ENCODE measurements around the gene PCDH12. TPM values are rescaled to one million over a fixed set of nuclear protein-coding genes. Genes with fewer than 3 reads are reported as not detected.

PCDH12 gene
- polyA plus RNA-seq, 3 donors from 2014 or later: 0.17 to 0.18 TPM; not detected in 1

- Mint-ChIP-seq H3K36me3 (peaks cover 0 to 3% (median 0%) of the 10 kb centered on the region in 3 donors), H3K27ac (peak overlapping the region; percentile 68 to 94 (median 88)), H3K27me3 (ENCODE audit: low read depth in 3 of 3) (peaks cover 0 to 2% (median 2%) of the 10 kb centered on the region in 3 donors), H3K4me3 (peak overlapping the region; percentile 69 to 83 (median 78)), H3K9me3 (no peaks in the 10 kb centered on the region), H3K4me1 (peaks cover 46 to 55% of the 10 kb centered on the region in 2 donors)
- DNase-seq: peak; percentile 84 to 89 (median 87)
Observed at GRCh38 chr5:141960449-141961323, 2.7 kb upstream of the PCDH12 start.

- no peak for DNase-seq
- peaks cover 0 to 3% (median 0%) of the 10 kb centered on the region in 3 donors for H3K36me3 Mint-ChIP-seq
- peak overlapping the region in 5 of 6 donors; percentile 55 to 94 (median 70) for H3K27ac Mint-ChIP-seq
- no peak overlapping the region for H3K4me3 Mint-ChIP-seq
- H3K27me3 Mint-ChIP-seq (ENCODE audit: low read depth in 3 of 3): peaks cover 0 to 2% (median 2%) of the 10 kb centered on the region in 3 donors
- H3K9me3 Mint-ChIP-seq: no peaks in the 10 kb centered on the region
- H3K4me1 Mint-ChIP-seq: peaks cover 46 to 55% of the 10 kb centered on the region in 2 donors
Observed at GRCh38 chr5:141960018-141960417, 2.0 kb upstream of the PCDH12 start.

- peak overlapping the region in 2 of 6 donors; percentile 2 to 14 for H3K27ac Mint-ChIP-seq
Observed at GRCh38 chr5:141958546-141959172, 657 bp upstream of the PCDH12 start.

GRCh38 chr5:141957367-141957996 is 520 bp downstream of the PCDH12 start:
- DNase-seq: no peak

More at GRCh38 chr5:141958546-141959172, 657 bp upstream of the PCDH12 start:
- Mint-ChIP-seq H3K4me3 (peak overlapping the region in 1 of 5 donors; percentile 4), H3K4me1 (peaks cover 46 to 55% of the 10 kb centered on the region in 2 donors), H3K9me3 (no peaks in the 10 kb centered on the region), H3K27me3 (ENCODE audit: low read depth in 3 of 3) (peaks cover 0 to 2% (median 2%) of the 10 kb centered on the region in 3 donors), H3K36me3 (peaks cover 0 to 3% (median 0%) of the 10 kb centered on the region in 3 donors)
- no peak for DNase-seq

GRCh38 chr5:141954194-141954593 is 3.8 kb downstream of the PCDH12 start:
- H3K4me3 Mint-ChIP-seq: no peak overlapping the region
- no peak for DNase-seq
- H3K36me3 Mint-ChIP-seq: peaks cover 0 to 3% (median 0%) of the 10 kb centered on the region in 3 donors
- peaks cover 20 to 26% of the 10 kb centered on the region in 2 donors for H3K4me1 Mint-ChIP-seq
- no peaks in the 10 kb centered on the region for H3K9me3 Mint-ChIP-seq
- peaks cover 0 to 6% (median 2%) of the 10 kb centered on the region in 3 donors for H3K27me3 Mint-ChIP-seq (ENCODE audit: low read depth in 3 of 3)
- peak overlapping the region in 1 of 6 donors; percentile 6 for H3K27ac Mint-ChIP-seq

More at GRCh38 chr5:141957367-141957996, 520 bp downstream of the PCDH12 start:
- Mint-ChIP-seq H3K36me3 (peaks cover 0 to 3% (median 0%) of the 10 kb centered on the region in 3 donors), H3K27me3 (ENCODE audit: low read depth in 3 of 3) (peaks cover 0 to 2% (median 2%) of the 10 kb centered on the region in 3 donors), H3K4me1 (peaks cover 46 to 49% of the 10 kb centered on the region in 2 donors), H3K27ac (no peak overlapping the region), H3K4me3 (no peak overlapping the region), H3K9me3 (no peaks in the 10 kb centered on the region)

- Mint-ChIP-seq H3K9me3 (no peaks in the 10 kb centered on the region), H3K4me3 (no peak overlapping the region), H3K27me3 (ENCODE audit: low read depth in 3 of 3) (peaks cover 2 to 6% (median 4%) of the 10 kb centered on the region in 3 donors), H3K27ac (peak overlapping the region in 1 of 6 donors; percentile 44), H3K4me1 (peaks cover 2 to 8% of the 10 kb centered on the region in 2 donors), H3K36me3 (peaks cover 0 to 3% (median 0%) of the 10 kb centered on the region in 3 donors)
- DNase-seq: no peak
Observed at GRCh38 chr5:141952020-141952419, 6.0 kb downstream of the PCDH12 start.

- H3K4me1 Mint-ChIP-seq: peaks cover 0 to 8% of the 10 kb centered on the region in 2 donors
- no peaks in the 10 kb centered on the region for H3K9me3 Mint-ChIP-seq
- no peak overlapping the region for H3K27ac Mint-ChIP-seq
- peaks cover 0 to 2% (median 0%) of the 10 kb centered on the region in 3 donors for H3K36me3 Mint-ChIP-seq
- H3K27me3 Mint-ChIP-seq (ENCODE audit: low read depth in 3 of 3): peaks cover 2 to 6% (median 4%) of the 10 kb centered on the region in 3 donors
- DNase-seq: no peak
- H3K4me3 Mint-ChIP-seq: no peak overlapping the region
Observed at GRCh38 chr5:141951332-141951781, 6.6 kb downstream of the PCDH12 start.

GRCh38 chr5:141950207-141951005 is 7.6 kb downstream of the PCDH12 start:
- no peaks in the 10 kb centered on the region for H3K36me3 Mint-ChIP-seq

GRCh38 chr5:141949511-141949910 is 8.5 kb downstream of the PCDH12 start:
- Mint-ChIP-seq H3K9me3 (no peaks in the 10 kb centered on the region), H3K4me1 (peaks cover 0 to 8% of the 10 kb centered on the region in 2 donors)

More at GRCh38 chr5:141950207-141951005, 7.6 kb downstream of the PCDH12 start:
- no peak overlapping the region for H3K27ac Mint-ChIP-seq
- no peak overlapping the region for H3K4me3 Mint-ChIP-seq
- peaks cover 0 to 8% of the 10 kb centered on the region in 2 donors for H3K4me1 Mint-ChIP-seq
- no peak for DNase-seq
- H3K9me3 Mint-ChIP-seq: no peaks in the 10 kb centered on the region
- H3K27me3 Mint-ChIP-seq (ENCODE audit: low read depth in 3 of 3): peaks cover 2 to 6% (median 4%) of the 10 kb centered on the region in 3 donors

GRCh38 chr5:141948812-141949211 is 9.2 kb downstream of the PCDH12 start:
- no peak for DNase-seq
- Mint-ChIP-seq H3K9me3 (no peaks in the 10 kb centered on the region), H3K4me1 (peaks cover 0 to 9% of the 10 kb centered on the region in 2 donors), H3K27me3 (ENCODE audit: low read depth in 3 of 3) (peaks cover 2 to 6% (median 4%) of the 10 kb centered on the region in 3 donors), H3K4me3 (no peak overlapping the region), H3K36me3 (no peaks in the 10 kb centered on the region), H3K27ac (no peak overlapping the region)

More at GRCh38 chr5:141949511-141949910, 8.5 kb downstream of the PCDH12 start:
- DNase-seq: no peak
- Mint-ChIP-seq H3K36me3 (no peaks in the 10 kb centered on the region), H3K4me3 (no peak overlapping the region), H3K27ac (no peak overlapping the region), H3K27me3 (ENCODE audit: low read depth in 3 of 3) (peaks cover 2 to 6% (median 4%) of the 10 kb centered on the region in 3 donors)

GRCh38 chr5:141947316-141947715 is 10.7 kb downstream of the PCDH12 start:
- no peak overlapping the region for H3K27ac Mint-ChIP-seq

GRCh38 chr5:141945511-141946051 is 12.4 kb downstream of the PCDH12 start:
- Mint-ChIP-seq H3K27me3 (ENCODE audit: low read depth in 3 of 3) (peaks cover 0 to 4% (median 0%) of the 10 kb centered on the region in 3 donors), H3K4me3 (no peak overlapping the region), H3K27ac (no peak overlapping the region), H3K9me3 (no peaks in the 10 kb centered on the region), H3K36me3 (no peaks in the 10 kb centered on the region), H3K4me1 (peaks cover 28 to 33% of the 10 kb centered on the region in 2 donors)
- DNase-seq: no peak

More at GRCh38 chr5:141947316-141947715, 10.7 kb downstream of the PCDH12 start:
- Mint-ChIP-seq H3K9me3 (no peaks in the 10 kb centered on the region), H3K4me3 (no peak overlapping the region), H3K27me3 (ENCODE audit: low read depth in 3 of 3) (peaks cover 2 to 5% (median 4%) of the 10 kb centered on the region in 3 donors), H3K36me3 (no peaks in the 10 kb centered on the region), H3K4me1 (peaks cover 11 to 24% of the 10 kb centered on the region in 2 donors)
- DNase-seq: no peak
